Spleen (tissue), 11 donors: Measurements from ENCODE around the gene CABLES2. TPM values are rescaled to one million over a fixed set of nuclear protein-coding genes. Genes with fewer than 3 reads are reported as not detected.

ENCODE experiments used
- DNase-seq: peaks from one replicate; pipeline ENCODE4 v3.0.0-alpha.2; 2020
- H3K27ac ChIP-seq, 8 donors: fragments of 200-600 bp; sonication (generic) in 7 of 8; 1 replicate in 4 of 8; 2 replicates in 4 of 8; pipeline versions ENCODE4 v1.5.0 to v1.8.0; 2016 to 2021; ENCODE audit warnings: inconsistent platforms in 4 of 8, mild to moderate bottlenecking in 4 of 8, moderate library complexity in 1 of 8
- H3K27me3 ChIP-seq, 7 donors: fragments of 200-600 bp; sonication (generic) in 6 of 7; replicated peaks in 1 of 7; 1 replicate in 4 of 7; 2 replicates in 3 of 7; pipeline versions ENCODE4 v1.5.0 to v1.8.0; 2016 to 2021; ENCODE audit warnings: inconsistent platforms in 3 of 7, mild to moderate bottlenecking in 1 of 7
- H3K36me3 ChIP-seq, 6 donors: fragments of 200-600 bp; sonication (generic) in 5 of 6; 1 replicate in 4 of 6; 2 replicates in 2 of 6; pipeline versions ENCODE4 v1.5.0 to v1.8.0; 2016 to 2021; ENCODE audit warnings: inconsistent platforms in 2 of 6
- H3K4me1 ChIP-seq, 6 donors: fragments of 200-600 bp; sonication (generic) in 5 of 6; 1 replicate in 3 of 6; 2 replicates in 3 of 6; pipeline versions ENCODE4 v1.5.0 to v1.8.0; 2016 to 2021; ENCODE audit warnings: inconsistent platforms in 3 of 6
- H3K4me3 ChIP-seq, 8 donors: fragments of 200-600 bp; sonication (generic) in 7 of 8; 1 replicate in 4 of 8; 2 replicates in 4 of 8; pipeline versions ENCODE4 v1.5.0 to v1.8.0; 2016 to 2021; ENCODE audit warnings: inconsistent platforms in 4 of 8, mild to moderate bottlenecking in 4 of 8, moderate library complexity in 2 of 8
- H3K9me3 ChIP-seq, 8 donors: fragments of 200-600 bp; sonication (generic) in 7 of 8; 1 replicate in 4 of 8; 2 replicates in 4 of 8; pipeline versions ENCODE4 v1.5.0 to v1.8.0; 2016 to 2021; ENCODE audit warnings: inconsistent platforms in 4 of 8
- CTCF ChIP-seq, 11 experiments: fragments of 200-600 bp in 7 of 11; fragments of 450-650 bp in 4 of 11; sonication (generic) in 4 of 11; IDR thresholded peaks in 8 of 11; conservative IDR thresholded peaks in 3 of 11; 1 replicate in 7 of 11; 2 replicates in 4 of 11; pipeline versions ENCODE4 v1.4.0 to v1.8.0; 2016 to 2021; ENCODE audit warnings: antibody characterized with exemption in 11 of 11, inconsistent platforms in 4 of 11, mild to moderate bottlenecking in 1 of 11
- POLR2A ChIP-seq, 3 donors: fragments of 450-650 bp; IDR thresholded peaks; one replicate each; pipeline ENCODE4 v1.5.1; 2017; ENCODE audit warnings: antibody characterized with exemption in 3 of 3, mild to moderate bottlenecking in 1 of 3
- POLR2AphosphoS5 ChIP-seq, 3 donors: sonication (generic); formaldehyde crosslinking; IDR thresholded peaks; one replicate each; pipeline ENCODE4 v1.5.1; 2017; ENCODE audit warnings: antibody characterized with exemption in 3 of 3
- WGBS, 5 donors: extraction: QIAGEN DNeasy Blood & Tissue Kit in 3 of 5; methylation state at CpG; one replicate each; pipeline versions ENCODE4 v1.1.5 to v1.1.7; 2013 to 2018; 5-methylcytosine and 5-hydroxymethylcytosine counted together
- intact Hi-C: fragments of 100-400 bp; cut with DNase I; formaldehyde crosslinking; loops from one replicate; pipeline ENCODE4 v1.15.0; 2023; ENCODE audit warnings: low total_unique reads
- polyA plus RNA-seq, 3 donors: library from polyadenylated mRNA; stranded (reverse); fragments of 200-250 nt; gene quantifications; one replicate each; pipeline ENCODE4 v1.2.1, GENCODE V29; 2013
- total RNA-seq, 7 donors: library from RNA; depleted of rRNA in 3 of 7; stranded (reverse); fragments of >200 nt in 3 of 7; fragmentation: NEBNext Ultra II Directional in 4 of 7; extraction: Animal tissue kit (Norgen Biotek cat#: 25700) in 4 of 7; gene quantifications; one replicate each; pipeline versions ENCODE4 v1.1.0 to v1.2.1, GENCODE V29; 2016 to 2021
- donor health status: healthy with polysubstance abuse.
- donor health status: DM: no; HTN: no; CAD: no; lungs with moderate emphysema.
- donor health status: DM: no; HTN: no; CAD: no.
- donor health status: Bipolar disorder and iron deficiency.
- donor health status: healthy.
- donor health status: DM: no; HTN: no; CAD: no.
- donor health status: DM: yes; HTN: yes; CAD: no.

Gene CABLES2
- total and polyA plus RNA-seq, 10 donors, result 2.0 to 5.9 (median 4.0) TPM

GRCh38 chr20:62387933-62388635 lies 19.0 kb downstream of the CABLES2 start:
- Histone ChIP-seq H3K27me3 (no peaks in the 10 kb centered on the region), H3K9me3 (no peaks in the 10 kb centered on the region), H3K36me3 (peaks cover 0 to 54% (median 40%) of the 10 kb centered on the region in 6 donors), H3K27ac (peak overlapping the region in 3 of 8 donors; percentile 96 to 99 (median 98)), H3K4me3 (peak overlapping the region in 7 of 8 donors; percentile 89 to 99 (median 96)), H3K4me1 (peaks cover 23 to 55% (median 31%) of the 10 kb centered on the region in 6 donors)
- intact Hi-C loops, result loop anchor here (10.0 kb wide), 1 partner anchor 373 kb away; no protein-coding TSS in a partner anchor
- WGBS, 5 donors, result 71 to 86% (median 77%) methylated on average over 19 to 20 of the region's 20 CpGs
- TF ChIP-seq POLR2A (IDR thresholded peaks at IDR 0.05), result no peak
- peak in 1 of 3 donors; percentile 16 for TF ChIP-seq POLR2AphosphoS5 (IDR thresholded peaks at IDR 0.05)
- TF ChIP-seq CTCF (IDR thresholded peaks at IDR 0.05 in 8 of 11, conservative IDR thresholded peaks at IDR 0.05 in 3 of 11), result no peak
- DNase-seq, result no peak

- 3 to 5% (median 4%) methylated on average over 34 to 47 of the region's 47 CpGs for WGBS, 5 donors
- intact Hi-C loops, result loop anchor here (10.0 kb wide), 1 partner anchor 373 kb away; no protein-coding TSS in a partner anchor
- Histone ChIP-seq H3K36me3 (peaks cover 0 to 47% (median 38%) of the 10 kb centered on the region in 6 donors), H3K27ac (peak overlapping the region; percentile 82 to 99 (median 96)), H3K9me3 (no peaks in the 10 kb centered on the region), H3K4me3 (peak overlapping the region; percentile 89 to 99 (median 95)), H3K27me3 (no peaks in the 10 kb centered on the region), H3K4me1 (peaks cover 29 to 63% (median 38%) of the 10 kb centered on the region in 6 donors)
- peak in 2 of 11 experiments; percentile 3 to 5 for TF ChIP-seq CTCF (IDR thresholded peaks at IDR 0.05 in 8 of 11, conservative IDR thresholded peaks at IDR 0.05 in 3 of 11)
- TF ChIP-seq POLR2A (IDR thresholded peaks at IDR 0.05), result no peak
- no peak for TF ChIP-seq POLR2AphosphoS5 (IDR thresholded peaks at IDR 0.05)
- no peak for DNase-seq
Observed at GRCh38 chr20:62387219-62387913, 19.7 kb downstream of the CABLES2 start.

- TF ChIP-seq POLR2AphosphoS5 (IDR thresholded peaks at IDR 0.05) (peak; percentile 97 to 99 (median 98)), CTCF (IDR thresholded peaks at IDR 0.05 in 8 of 11, conservative IDR thresholded peaks at IDR 0.05 in 3 of 11) (peak in 4 of 11 experiments; percentile 22 to 42 (median 38)), POLR2A (IDR thresholded peaks at IDR 0.05) (peak in 1 of 3 donors; percentile 45)
- peak; percentile 98 for DNase-seq
- Histone ChIP-seq H3K27ac (peak within 1 kb of the TSS; percentile 82 to 99 (median 96)), H3K9me3 (no peaks in the 10 kb centered on the region), H3K4me3 (peak within 1 kb of the TSS; percentile 89 to 99 (median 95)), H3K27me3 (no peaks in the 10 kb centered on the region), H3K36me3 (peaks cover 0 to 44% (median 32%) of the 10 kb centered on the region in 6 donors), H3K4me1 (peaks cover 31 to 69% (median 40%) of the 10 kb centered on the region in 6 donors)
- intact Hi-C loops, result loop anchor here (10.0 kb wide), 1 partner anchor 372 kb away; no protein-coding TSS in a partner anchor
- 0 to 2% (median 0%) methylated on average over 32 to 83 of the region's 83 CpGs for WGBS, 5 donors
Observed at GRCh38 chr20:62386383-62387218, 20.5 kb downstream of the CABLES2 start, which contains the start of gene RPS21. TSS of gene RPS21 (plus strand) at chr20:62387103. CDS start at chr20:62387339, 236 bp downstream.
